Effector memory CD4-positive, alpha-beta T cell (primary cell): ENCODE results near the gene OR10A2.
"Not testable (repeated sequence)": the region's sequence is repeated elsewhere in the genome, so short reads cannot be mapped to it uniquely, and the experiment has no call there.

Experiments used
- DNase-seq, 3 donors: peaks; one replicate each; pipeline ENCODE4 v3.0.0-alpha.2; 2020
- H3K27ac ChIP-seq: 2 replicates; pipeline ENCODE4 v1.7.0; 2013; ENCODE audit warnings: mild to moderate bottlenecking, low read length, moderate library complexity; ENCODE audit not compliant: insufficient read depth, poor library complexity, severe bottlenecking
- H3K27me3 ChIP-seq: replicated peaks from 2 replicates; pipeline ENCODE4 v1.7.0; 2013; ENCODE audit warnings: mild to moderate bottlenecking, low read length; ENCODE audit not compliant: insufficient read depth, control insufficient read depth, poor library complexity, severe bottlenecking
- H3K36me3 ChIP-seq: 2 replicates; pipeline ENCODE4 v1.7.0; 2013; ENCODE audit warnings: mild to moderate bottlenecking, low read length, moderate library complexity; ENCODE audit not compliant: control insufficient read depth, insufficient read depth
- H3K4me1 ChIP-seq: 2 replicates; pipeline ENCODE4 v1.7.0; 2013; ENCODE audit warnings: low read length, mild to moderate bottlenecking; ENCODE audit not compliant: control insufficient read depth, insufficient read depth, poor library complexity, severe bottlenecking
- H3K4me3 ChIP-seq: 2 replicates; pipeline ENCODE4 v1.7.0; 2013; ENCODE audit warnings: low read length, low read depth, mild to moderate bottlenecking; ENCODE audit not compliant: insufficient read depth, poor library complexity, severe bottlenecking
- H3K9me3 ChIP-seq: 2 replicates; pipeline ENCODE4 v1.7.0; 2013; ENCODE audit warnings: mild to moderate bottlenecking, low read length, moderate library complexity; ENCODE audit not compliant: control insufficient read depth

Gene OR10A2

GRCh38 chr11:6843670-6844069 lies 19.2 kb upstream of the OR10A2 start:
- Histone ChIP-seq H3K27ac (no peak overlapping the region), H3K36me3 (no peaks in the 10 kb centered on the region), H3K27me3 (no peaks in the 10 kb centered on the region), H3K4me1 (no peaks in the 10 kb centered on the region), H3K9me3 (no peaks in the 10 kb centered on the region), H3K4me3 (no peak overlapping the region)
- DNase-seq, result no peak

GRCh38 chr11:6844356-6844755 lies 18.5 kb upstream of the OR10A2 start:
- no peaks in the 10 kb centered on the region for H3K4me1 ChIP-seq
- H3K27ac ChIP-seq, result no peak overlapping the region
- no peak for DNase-seq
- no peaks in the 10 kb centered on the region for H3K36me3 ChIP-seq
- H3K4me3 ChIP-seq, result no peak overlapping the region
- no peaks in the 10 kb centered on the region for H3K9me3 ChIP-seq
- no peaks in the 10 kb centered on the region for H3K27me3 ChIP-seq

- Histone ChIP-seq H3K27ac (no peak within 1 kb of the TSS), H3K4me1 (no peaks in the 10 kb centered on the region), H3K4me3 (no peak within 1 kb of the TSS), H3K9me3 (no peaks in the 10 kb centered on the region), H3K36me3 (no peaks in the 10 kb centered on the region), H3K27me3 (no peaks in the 10 kb centered on the region)
- DNase-seq, result no peak
These were observed 17.5 kb upstream of the OR10A2 start, which contains the start of gene OR10A5 for GRCh38 chr11:6845383-6845782. Gene OR10A5, plus strand, starts transcription at chr11:6845683. Its CDS starts 0 bp downstream, at chr11:6845683.

- H3K4me3 ChIP-seq, result no peak overlapping the region
- H3K4me1 ChIP-seq, result no peaks in the 10 kb centered on the region
- no peak for DNase-seq
- no peak overlapping the region for H3K27ac ChIP-seq
- no peaks in the 10 kb centered on the region for H3K9me3 ChIP-seq
- no peaks in the 10 kb centered on the region for H3K36me3 ChIP-seq
- no peaks in the 10 kb centered on the region for H3K27me3 ChIP-seq
These were observed 12.3 kb upstream of the OR10A2 start for GRCh38 chr11:6850526-6850925.

- not testable (repeated sequence) for H3K36me3 ChIP-seq, H3K27ac ChIP-seq, H3K9me3 ChIP-seq
These were observed 8.1 kb upstream of the OR10A2 start for GRCh38 chr11:6854801-6855200.

GRCh38 chr11:6855971-6856541 lies 6.8 kb upstream of the OR10A2 start:
- DNase-seq, result no peak
- Histone ChIP-seq H3K36me3 (no peaks in the 10 kb centered on the region), H3K4me3 (no peak overlapping the region), H3K27ac (no peak overlapping the region), H3K9me3 (no peaks in the 10 kb centered on the region), H3K4me1 (no peaks in the 10 kb centered on the region), H3K27me3 (no peaks in the 10 kb centered on the region)

More at GRCh38 chr11:6854801-6855200, 8.1 kb upstream of the OR10A2 start:
- H3K4me1 ChIP-seq, DNase-seq, H3K27me3 ChIP-seq, H3K4me3 ChIP-seq: not testable (repeated sequence)

- Histone ChIP-seq H3K4me3 (no peak overlapping the region), H3K27me3 (no peaks in the 10 kb centered on the region), H3K36me3 (no peaks in the 10 kb centered on the region), H3K27ac (no peak overlapping the region), H3K9me3 (no peaks in the 10 kb centered on the region), H3K4me1 (no peaks in the 10 kb centered on the region)
- DNase-seq, result no peak
These were observed 6.0 kb upstream of the OR10A2 start for GRCh38 chr11:6856871-6857270.

- Histone ChIP-seq H3K4me1 (no peaks in the 10 kb centered on the region), H3K36me3 (no peaks in the 10 kb centered on the region), H3K4me3 (no peak overlapping the region), H3K27me3 (no peaks in the 10 kb centered on the region), H3K9me3 (no peaks in the 10 kb centered on the region), H3K27ac (no peak overlapping the region)
- no peak for DNase-seq
These were observed 1.6 kb downstream of the OR10A2 start for GRCh38 chr11:6864438-6864837.

- H3K9me3 ChIP-seq, result no peaks in the 10 kb centered on the region
- DNase-seq, result no peak
- no peak overlapping the region for H3K27ac ChIP-seq
- H3K36me3 ChIP-seq, result no peaks in the 10 kb centered on the region
- H3K27me3 ChIP-seq, result no peaks in the 10 kb centered on the region
- H3K4me3 ChIP-seq, result no peak overlapping the region
- H3K4me1 ChIP-seq, result no peaks in the 10 kb centered on the region
These were observed 8.4 kb downstream of the OR10A2 start for GRCh38 chr11:6871278-6871677.

GRCh38 chr11:6875761-6876160 lies 12.9 kb downstream of the OR10A2 start:
- Histone ChIP-seq H3K9me3 (no peaks in the 10 kb centered on the region), H3K4me1 (no peaks in the 10 kb centered on the region), H3K4me3 (no peak overlapping the region), H3K36me3 (no peaks in the 10 kb centered on the region), H3K27me3 (no peaks in the 10 kb centered on the region), H3K27ac (no peak overlapping the region)
- DNase-seq, result no peak
